ENCODE results near the gene ARIH1. TPM values are rescaled to one million over a fixed set of nuclear protein-coding genes. Genes with fewer than 3 reads are reported as not detected.
A peak's percentile ranks its signal among the peaks of the same experiment; 100 is the strongest.

Gene ARIH1
- total and polyA plus RNA-seq, 2 of the 4 experiments (the other 2 are of a cell fraction): 24.0 to 41.2 TPM

DNA sequence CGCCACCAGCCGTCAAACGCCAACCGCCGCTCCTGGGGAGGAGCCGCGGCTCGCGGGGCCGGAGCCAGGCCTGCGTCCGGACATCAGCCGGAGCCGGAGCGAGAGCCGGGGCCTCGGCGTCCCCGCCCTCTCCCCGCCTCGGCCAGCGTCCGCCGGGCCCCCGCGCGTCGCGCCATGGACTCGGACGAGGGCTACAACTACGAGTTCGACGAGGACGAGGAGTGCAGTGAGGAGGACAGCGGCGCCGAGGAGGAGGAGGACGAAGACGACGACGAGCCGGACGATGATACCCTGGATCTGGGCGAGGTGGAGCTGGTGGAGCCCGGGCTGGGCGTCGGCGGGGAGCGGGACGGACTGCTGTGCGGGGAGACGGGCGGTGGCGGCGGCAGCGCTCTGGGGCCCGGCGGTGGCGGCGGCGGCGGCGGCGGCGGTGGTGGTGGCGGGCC, 359 bp downstream of the ARIH1 start:
- Histone ChIP-seq H3K4ac (ENCODE audit: low read depth, low read length) (peak overlapping the region; percentile 94), H3K27me3 (ENCODE audit: control insufficient read depth, insufficient read depth, low read length) (no peaks in the 10 kb centered on the region), H2AFZ (replicated peaks; ENCODE audit: low read length, poor library complexity) (peak overlapping the region; percentile 99), H4K5ac (ENCODE audit: low read depth, low read length) (peak overlapping the region; percentile 74; the same call in 1 of the 2 replicates), H3K9ac (ENCODE audit: low read depth, low read length) (peak overlapping the region; percentile 99), H3K27ac (ENCODE audit: insufficient read depth, low read length) (peak overlapping the region; percentile 98), H2BK5ac (ENCODE audit: low read depth, low read length, poor library complexity, severe bottlenecking) (peak overlapping the region; percentile 95), H3K79me1 (ENCODE audit: low read depth in 1 of 2, low read length in 2 of 2) (peaks cover 0 to 27% of the 10 kb centered on the region in 2 experiments; a peak in 3 of 4 replicates), H4K8ac (ENCODE audit: low read depth in 2 of 2, low read length in 2 of 2) (peak overlapping the region; percentile 52 to 85; a peak in 2 of 4 replicates), H4K91ac (ENCODE audit: insufficient read depth, low read depth, low read length) (peak overlapping the region; percentile 30; the same call in 1 of the 2 replicates), H3K4me3 (ENCODE audit: insufficient read depth, low read depth, low read length) (peak overlapping the region; percentile 97), H3K9me1 (ENCODE audit: insufficient read depth, low read length) (no peaks in the 10 kb centered on the region), H3K14ac (replicated peaks; ENCODE audit: low read depth, low read length) (peak overlapping the region; percentile 95), H3K9me3 (ENCODE audit: control insufficient read depth, insufficient read depth, low read length) (no peaks in the 10 kb centered on the region), H3K36me3 (ENCODE audit: control insufficient read depth, insufficient read depth, low read length) (peaks cover 6% of the 10 kb centered on the region; the same call in 1 of the 2 replicates), H4K20me1 (ENCODE audit: insufficient read depth, low read length) (peaks cover 47% of the 10 kb centered on the region), H3K4me2 (ENCODE audit: low read depth, low read length) (peak overlapping the region; percentile 26; the same call in 1 of the 2 replicates), H3K18ac (ENCODE audit: low read depth, low read length) (peak overlapping the region; percentile 55; the same call in 1 of the 2 replicates), H2BK15ac (ENCODE audit: low read depth, low read length) (no peak overlapping the region), H3K56ac (ENCODE audit: extremely low read depth, insufficient read depth, low read length) (peak overlapping the region; percentile 80; the same call in 1 of the 2 replicates), H2BK20ac (ENCODE audit: low read depth, low read length) (no peak overlapping the region; the same call in 1 of the 2 replicates), H3K23ac (ENCODE audit: low read depth, low read length) (peak overlapping the region; percentile 96), H2BK120ac (ENCODE audit: low read depth, low read length) (peak overlapping the region; percentile 63; the same call in 1 of the 2 replicates), H3K4me1 (ENCODE audit: control insufficient read depth, insufficient read depth, low read length) (peaks cover 2% of the 10 kb centered on the region), H2AK9ac (replicated peaks; ENCODE audit: low read depth, low read length, poor library complexity) (peak overlapping the region; percentile 97), H2AK5ac (ENCODE audit: low read depth, low read length) (peak overlapping the region; percentile 98)
- 0% methylated on average over 31 of the region's 67 CpGs; no CpG with 5 or more reads in 1 of the 2 experiments for WGBS, 2 experiments (ENCODE audit: extremely low coverage in 2 of 2, insufficient read length in 1 of 2)
- dilution Hi-C loops (cut with HindIII; ENCODE audit: low sequenced_read_pairs, unreplicated experiment): no loop called here
- TF ChIP-seq RAD21 (IDR thresholded peaks at IDR 0.05; ENCODE audit: low read length) (no peak), MXI1 (IDR thresholded peaks at IDR 0.05; ENCODE audit: borderline replicate concordance, low read depth, low read length) (peak; percentile 21; the same call in 1 of the 2 replicates)
- in situ Hi-C loops (cut with MboI; ENCODE audit: low sequenced_read_pairs): no loop called here
- no TSS peak for BruUV-seq (replicated peaks)
- ATAC-seq (ENCODE audit: low read depth) (peak; percentile 57), DNase-seq (no peak)
- ChIA-PET POLR2A (ENCODE audit: unreplicated experiment) (interaction anchor here (0.6 kb wide), 1 partner anchor 121 kb away, joined by 3 read pairs; no protein-coding TSS in a partner anchor), CTCF (no interaction called here)
- intact Hi-C loops (cut with micrococcal nuclease): loop anchor here (1.0 to 5.0 kb wide), 2 partner anchors 113 to 162 kb away; no protein-coding TSS in a partner anchor

Data from IMR-90 (cell line).